H1 (cell line): ENCODE results near the gene AGAP1. TPM values are rescaled to one million over a fixed set of nuclear protein-coding genes. Genes with fewer than 3 reads are reported as not detected.

Experiments
- CTCF ChIA-PET: fragments of 300-600 bp; sonication (Branson Sonifier 250); formaldehyde crosslinking; loops from one replicate; lab custom pipeline; 2021; ENCODE audit not compliant: partially characterized antibody; lab: Charles Lee
- POLR2A ChIA-PET: fragments of 300-600 bp; sonication (Branson Sonifier 250); formaldehyde crosslinking; loops from one replicate; lab custom pipeline; 2021; ENCODE audit warnings: inconsistent platforms; ENCODE audit not compliant: partially characterized antibody; lab: Charles Lee
- DNase-seq, 2 experiments: peaks; one replicate each; pipeline versions ENCODE4 v3.0.0 to v3.0.0-alpha.2; 2010 to 2022; ENCODE audit warnings: low spot score in 2 of 2, low read depth in 1 of 2, mixed read lengths in 1 of 2
- FAIRE-seq: peaks from 2 replicates; lab custom pipeline; 2011; peaks lifted over from hg19 to GRCh38; lab: Jason Lieb, UNC
- H2AFZ ChIP-seq: 2 replicates; pipeline ENCODE4 v1.8.1; 2012; ENCODE audit warnings: low read length, inconsistent platforms
- H2AK5ac ChIP-seq: 2 replicates; pipeline ENCODE4 v1.6.1; 2013; ENCODE audit warnings: low read depth, low read length
- H2BK120ac ChIP-seq: replicated peaks from 2 replicates; pipeline ENCODE3; 2013; ENCODE audit warnings: low read depth, low read length, inconsistent platforms
- H2BK12ac ChIP-seq: 2 replicates; pipeline ENCODE4 v1.6.1; 2013; ENCODE audit warnings: low read depth, low read length
- H2BK15ac ChIP-seq: 2 replicates; pipeline ENCODE4 v1.6.1; 2013; ENCODE audit warnings: low read length
- H2BK20ac ChIP-seq: 2 replicates; pipeline ENCODE4 v1.6.1; 2013; ENCODE audit warnings: low read length
- H2BK5ac ChIP-seq: 2 replicates; pipeline ENCODE4 v1.6.1; 2013; ENCODE audit warnings: low read depth, low read length
- H3K14ac ChIP-seq: 2 replicates; pipeline ENCODE4 v1.6.1; 2013; ENCODE audit warnings: inconsistent platforms; ENCODE audit not compliant: insufficient read length
- H3K18ac ChIP-seq: 2 replicates; pipeline ENCODE4 v1.6.1; 2013; ENCODE audit warnings: low read length; ENCODE audit errors: extremely low read depth
- H3K23ac ChIP-seq: 2 replicates; pipeline ENCODE4 v1.6.1; 2013; ENCODE audit warnings: inconsistent platforms; ENCODE audit not compliant: insufficient read length
- H3K23me2 ChIP-seq: 2 replicates; pipeline ENCODE4 v1.6.1; 2013; ENCODE audit warnings: low read depth, low read length
- H3K27ac ChIP-seq: 2 replicates; pipeline ENCODE4 v1.6.1; 2011; ENCODE audit warnings: low read depth, low read length, inconsistent platforms
- H3K27me3 ChIP-seq, 4 experiments: replicated peaks in 1 of 4; 1 replicate in 1 of 4; 2 replicates in 3 of 4; pipeline versions ENCODE4 v1.6.1 to v1.8.1; 2011 to 2013; ENCODE audit warnings: low read length in 3 of 4, mild to moderate bottlenecking in 3 of 4, inconsistent platforms in 2 of 4, mixed read lengths in 2 of 4, moderate library complexity in 1 of 4; ENCODE audit not compliant: control insufficient read depth in 3 of 4, insufficient read depth in 3 of 4; ENCODE audit errors: extremely low read depth in 1 of 4
- H3K36me3 ChIP-seq, 4 experiments: 2 replicates each; pipeline versions ENCODE4 v1.6.1 to v1.8.1; 2011 to 2013; ENCODE audit warnings: mild to moderate bottlenecking in 4 of 4, low read length in 3 of 4, moderate library complexity in 2 of 4, control low read depth in 1 of 4, inconsistent platforms in 1 of 4; ENCODE audit not compliant: insufficient read depth in 4 of 4, control insufficient read depth in 2 of 4
- H3K4ac ChIP-seq: replicated peaks from 2 replicates; pipeline ENCODE3; 2013; ENCODE audit warnings: low read length, low read depth, mixed read lengths, inconsistent platforms; ENCODE audit not compliant: insufficient read length
- H3K4me1 ChIP-seq, 4 experiments: replicated peaks in 1 of 4; 1 replicate in 1 of 4; 2 replicates in 3 of 4; pipeline versions ENCODE4 v1.6.1 to v1.8.1; 2011 to 2013; ENCODE audit warnings: low read length in 3 of 4, inconsistent platforms in 2 of 4, mixed read lengths in 1 of 4; ENCODE audit not compliant: insufficient read depth in 4 of 4, control insufficient read depth in 3 of 4
- H3K4me2 ChIP-seq, 2 experiments: 2 replicates each; pipeline versions ENCODE4 v1.6.1 to v1.8.1; 2011 to 2013; ENCODE audit warnings: low read depth in 2 of 2, low read length in 2 of 2, control low read depth in 1 of 2, inconsistent platforms in 1 of 2, mild to moderate bottlenecking in 1 of 2; ENCODE audit not compliant: insufficient read depth in 1 of 2
- H3K4me3 ChIP-seq, 4 experiments: fragments of 200-600, 300-600 bp in 1 of 4; sonication (generic), shearing (Covaris generic), sonication (Bioruptor Twin) in 1 of 4; 2 replicates each; pipeline versions ENCODE4 v1.5.1 to v1.8.1; 2011 to 2016; ENCODE audit warnings: low read length in 4 of 4, low read depth in 3 of 4, control low read depth in 2 of 4, inconsistent platforms in 2 of 4, mild to moderate bottlenecking in 2 of 4, mixed read lengths in 1 of 4, moderate library complexity in 1 of 4; ENCODE audit not compliant: insufficient read depth in 2 of 4; ENCODE audit errors: extremely low read depth in 1 of 4
- H3K56ac ChIP-seq: replicated peaks from 2 replicates; pipeline ENCODE3; 2013; ENCODE audit warnings: low read depth, mild to moderate bottlenecking, mixed read lengths, low read length, inconsistent platforms; ENCODE audit not compliant: insufficient read length
- H3K79me1 ChIP-seq: 2 replicates; pipeline ENCODE4 v1.6.1; 2013; ENCODE audit warnings: low read depth, low read length, control low read depth
- H3K79me2 ChIP-seq, 2 experiments: 2 replicates each; pipeline versions ENCODE4 v1.6.1 to v1.8.1; 2012 to 2013; ENCODE audit warnings: low read length in 2 of 2, mild to moderate bottlenecking in 2 of 2, inconsistent platforms in 1 of 2; ENCODE audit not compliant: insufficient read depth in 2 of 2, control insufficient read depth in 1 of 2
- H3K9ac ChIP-seq, 4 experiments: replicated peaks in 1 of 4; 1 replicate in 1 of 4; 2 replicates in 3 of 4; pipeline versions ENCODE4 v1.6.1 to v1.8.1; 2011 to 2013; ENCODE audit warnings: low read depth in 3 of 4, low read length in 3 of 4, control low read depth in 2 of 4, mild to moderate bottlenecking in 2 of 4, moderate library complexity in 2 of 4, inconsistent platforms in 1 of 4; ENCODE audit errors: extremely low read depth in 1 of 4
- H3K9me3 ChIP-seq, 2 experiments: 2 replicates each; pipeline versions ENCODE4 v1.6.1 to v1.8.1; 2012 to 2013; ENCODE audit warnings: mild to moderate bottlenecking in 2 of 2, moderate library complexity in 2 of 2, control low read depth in 1 of 2, inconsistent platforms in 1 of 2, low read depth in 1 of 2, low read length in 1 of 2, mixed read lengths in 1 of 2; ENCODE audit not compliant: insufficient read depth in 2 of 2
- H4K20me1 ChIP-seq, 2 experiments: replicated peaks in 1 of 2; 2 replicates each; pipeline versions ENCODE3 to v1.8.1; 2011 to 2013; ENCODE audit warnings: inconsistent platforms in 2 of 2, low read length in 2 of 2, mild to moderate bottlenecking in 1 of 2; ENCODE audit not compliant: insufficient read depth in 2 of 2, control insufficient read depth in 1 of 2
- H4K5ac ChIP-seq: 2 replicates; pipeline ENCODE4 v1.6.1; 2013; ENCODE audit warnings: low read length, low read depth, mixed read lengths, inconsistent platforms; ENCODE audit not compliant: insufficient read length
- H4K8ac ChIP-seq: 2 replicates; pipeline ENCODE4 v1.8.0; 2013; ENCODE audit warnings: mild to moderate bottlenecking, moderate library complexity, low read length, inconsistent platforms; ENCODE audit not compliant: insufficient read depth; ENCODE audit errors: extremely low read depth
- H4K91ac ChIP-seq: replicated peaks from 2 replicates; pipeline ENCODE3; 2013; ENCODE audit warnings: low read length, mixed read lengths, inconsistent platforms; ENCODE audit not compliant: insufficient read length
- ASH2L ChIP-seq: fragments of 200-600, 300-600 bp; sonication (generic); IDR thresholded peaks from one replicate; pipeline ENCODE4 v1.7.1; 2017; ENCODE audit warnings: low read length
- EZH2 ChIP-seq: fragments of 200-600 bp; sonication (generic); IDR thresholded peaks from 2 replicates; pipeline ENCODE4 v1.7.1; 2012; ENCODE audit warnings: low read depth, mild to moderate bottlenecking, moderate library complexity, low read length, inconsistent platforms; ENCODE audit not compliant: severe bottlenecking
- HDAC6 ChIP-seq: IDR thresholded peaks from one replicate; pipeline ENCODE4 v1.7.1; 2012; ENCODE audit warnings: low read depth, mild to moderate bottlenecking, inconsistent platforms, low read length, moderate library complexity
- KDM4A ChIP-seq: IDR thresholded peaks from one replicate; pipeline ENCODE4 v1.7.1; 2012; ENCODE audit warnings: low read depth, mild to moderate bottlenecking, moderate library complexity, low read length, inconsistent platforms; ENCODE audit not compliant: severe bottlenecking
- POLR2AphosphoS5 ChIP-seq: IDR thresholded peaks from 2 replicates; pipeline ENCODE4 v1.6.1; 2011; ENCODE audit warnings: low read depth, low read length
- POU5F1 ChIP-seq: IDR thresholded peaks from 2 replicates; pipeline ENCODE4 v1.6.1; 2011; ENCODE audit warnings: low read depth, mild to moderate bottlenecking, low read length, moderate library complexity
- SIRT6 ChIP-seq: IDR thresholded peaks from one replicate; pipeline ENCODE4 v1.7.1; 2012; ENCODE audit warnings: low read length, inconsistent platforms
- SP4 ChIP-seq: IDR thresholded peaks from 2 replicates; pipeline ENCODE4 v1.6.1; 2012; ENCODE audit warnings: low read length, inconsistent platforms
- TBP ChIP-seq: IDR thresholded peaks from 2 replicates; pipeline ENCODE4 v1.6.1; 2011; ENCODE audit warnings: low read depth, low read length, improper control_type of control experiment
- YY1 ChIP-seq: IDR thresholded peaks from 2 replicates; pipeline ENCODE4 v1.6.1; 2011; ENCODE audit warnings: low read depth, mild to moderate bottlenecking, low read length
- WGBS, 2 experiments: shearing (Covaris generic) in 1 of 2; methylation state at CpG; one replicate each; pipeline versions ENCODE4 v1.1.6 to v1.1.7; 2013 to 2015; ENCODE audit warnings: low lambda C conversion rate in 2 of 2, mixed read lengths in 2 of 2, inconsistent platforms in 1 of 2, low coverage in 1 of 2, missing lambda C conversion rate in 1 of 2; ENCODE audit not compliant: insufficient replicate concordance in 2 of 2, insufficient coverage in 1 of 2, insufficient read length in 1 of 2; ENCODE audit errors: extremely low coverage in 1 of 2, missing lambda C conversion rate in 1 of 2; 5-methylcytosine and 5-hydroxymethylcytosine counted together
- polyA plus RNA-seq, 7 experiments: library from polyadenylated mRNA; depleted of rRNA in 3 of 7; stranded (reverse) in 5 of 7; unstranded in 2 of 7; fragments of >200 nt in 5 of 7; fragments of 200-250 nt in 2 of 7; gene quantifications; 1 replicate in 5 of 7; 2 replicates in 1 of 7; 4 replicates in 1 of 7; pipeline versions ENCODE4 v1.2.1 to v1.2.3, GENCODE V29; 2011 to 2013; ENCODE audit warnings: missing spikeins in 2 of 7, mixed read lengths in 2 of 7
- total RNA-seq: library from RNA; stranded (reverse); fragmentation: NEBNext Ultra II Directional; extraction: Animal tissue kit (Norgen Biotek cat#: 25700); gene quantifications from 2 replicates; pipeline ENCODE4 v1.2.1, GENCODE V29; 2021
- TF ChIP-seq, protein P1 (sequence below), 3 experiments: IDR thresholded peaks; 1 replicate in 2 of 3; 2 replicates in 1 of 3; pipeline versions ENCODE4 v1.5.1 to v1.6.1; 2011; ENCODE audit warnings: low read length in 3 of 3, mild to moderate bottlenecking in 3 of 3, inconsistent platforms in 2 of 3, low read depth in 1 of 3, moderate library complexity in 1 of 3; ENCODE audit not compliant: insufficient read depth in 1 of 3; ENCODE audit errors: control extremely low read depth in 1 of 3

The AGAP1 gene
- total and polyA plus RNA-seq, 2 of the 8 experiments (the other 6 are each of a cell fraction or from before 2014, with no cell fraction given) = 18.1 to 39.4 TPM

DNA sequence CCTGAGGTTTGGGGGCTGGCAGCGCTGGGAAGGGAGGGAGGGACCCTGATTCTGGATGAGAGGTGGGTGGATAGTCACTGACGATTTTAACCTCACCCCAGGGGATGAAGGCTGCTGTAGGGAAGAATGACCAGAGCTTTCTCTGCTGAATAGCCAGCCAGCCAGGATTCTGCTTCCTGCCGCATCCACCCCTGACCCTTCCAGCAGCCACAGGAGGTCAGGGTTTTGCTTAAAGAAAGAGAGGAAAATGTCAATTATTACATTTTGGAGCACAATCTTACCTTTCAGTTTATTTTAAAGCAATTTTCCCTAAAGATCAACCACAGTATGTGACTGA is 456.6 kb downstream of the AGAP1 start:
- no peak overlapping the region for H2AK5ac ChIP-seq
- POLR2A ChIA-PET = no interaction called here
- H3K36me3 ChIP-seq = no peaks in the 10 kb centered on the region

More for the DNA sequence above, 456.6 kb downstream of the AGAP1 start:
- Histone ChIP-seq H4K8ac (no peak overlapping the region), H3K23me2 (no peaks in the 10 kb centered on the region), H3K79me2 (no peaks in the 10 kb centered on the region)
- TF ChIP-seq HDAC6 = no peak
- no peak for TF ChIP-seq TBP
- TF ChIP-seq SIRT6 = no peak
- TF ChIP-seq EZH2 = no peak
- no peak for TF ChIP-seq KDM4A
- no peak for TF ChIP-seq POU5F1
- TF ChIP-seq POLR2AphosphoS5 = no peak
- no peak for TF ChIP-seq ASH2L
- TF ChIP-seq YY1 = no peak
- no peak for TF ChIP-seq SP4
- TF ChIP-seq, protein P1, sequence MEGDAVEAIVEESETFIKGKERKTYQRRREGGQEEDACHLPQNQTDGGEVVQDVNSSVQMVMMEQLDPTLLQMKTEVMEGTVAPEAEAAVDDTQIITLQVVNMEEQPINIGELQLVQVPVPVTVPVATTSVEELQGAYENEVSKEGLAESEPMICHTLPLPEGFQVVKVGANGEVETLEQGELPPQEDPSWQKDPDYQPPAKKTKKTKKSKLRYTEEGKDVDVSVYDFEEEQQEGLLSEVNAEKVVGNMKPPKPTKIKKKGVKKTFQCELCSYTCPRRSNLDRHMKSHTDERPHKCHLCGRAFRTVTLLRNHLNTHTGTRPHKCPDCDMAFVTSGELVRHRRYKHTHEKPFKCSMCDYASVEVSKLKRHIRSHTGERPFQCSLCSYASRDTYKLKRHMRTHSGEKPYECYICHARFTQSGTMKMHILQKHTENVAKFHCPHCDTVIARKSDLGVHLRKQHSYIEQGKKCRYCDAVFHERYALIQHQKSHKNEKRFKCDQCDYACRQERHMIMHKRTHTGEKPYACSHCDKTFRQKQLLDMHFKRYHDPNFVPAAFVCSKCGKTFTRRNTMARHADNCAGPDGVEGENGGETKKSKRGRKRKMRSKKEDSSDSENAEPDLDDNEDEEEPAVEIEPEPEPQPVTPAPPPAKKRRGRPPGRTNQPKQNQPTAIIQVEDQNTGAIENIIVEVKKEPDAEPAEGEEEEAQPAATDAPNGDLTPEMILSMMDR (IDR thresholded peaks at IDR 0.05; ENCODE audit: control extremely low read depth in 1 of 3, insufficient read depth in 1 of 3, low read depth in 1 of 3, low read length in 3 of 3) = no peak
- TF ChIP-seq, all 59 proteins: peak for 0
- WGBS, 2 experiments = 32% methylated on average over 3 of the region's 3 CpGs; no CpG with 5 or more reads in 1 of the 2 experiments
- no peak for DNase-seq
- Histone ChIP-seq H3K27ac (no peak overlapping the region), H3K4ac (no peak overlapping the region), H3K14ac (no peak overlapping the region), H3K9ac (no peak overlapping the region), H2BK12ac (no peak overlapping the region), H3K4me1 (peaks cover 4 to 18% (median 12%) of the 10 kb centered on the region in 4 experiments), H3K18ac (no peak overlapping the region), H3K4me3 (no peak overlapping the region), H3K56ac (no peak overlapping the region), H4K91ac (no peak overlapping the region), H2BK120ac (no peak overlapping the region), H2BK15ac (no peak overlapping the region), H4K5ac (no peak overlapping the region), H3K9me3 (no peaks in the 10 kb centered on the region), H2AFZ (no peak overlapping the region), H4K20me1 (no peaks in the 10 kb centered on the region), H2BK20ac (no peak overlapping the region), H3K4me2 (peak overlapping the region; percentile 12 to 43; a peak in 1 of 4 replicates), H3K79me1 (no peaks in the 10 kb centered on the region), H3K27me3 (no peaks in the 10 kb centered on the region), H3K23ac (no peak overlapping the region), H2BK5ac (0 out of 2 replicates have a peak overlapping the region, but pooled peaks have one; percentile 23)
- CTCF ChIA-PET = interaction anchor here (0.5 to 6.9 kb wide), 4 partner anchors 15 to 1119 kb away, joined by 3 to 64 read pairs (median 3); no protein-coding TSS in a partner anchor
- no peak for FAIRE-seq
